H9 (cell line): ENCODE data around the gene MED13L. TPM values are rescaled to one million over a fixed set of nuclear protein-coding genes. Genes with fewer than 3 reads are reported as not detected.

Experiments
- DNase-seq: peaks from one replicate; pipeline ENCODE4 v3.0.0-alpha.2; 2017
- H2AFZ ChIP-seq: one replicate; pipeline ENCODE4 v1.6.1; 2013; ENCODE audit warnings: mild to moderate bottlenecking, low read length, control low read depth, moderate library complexity
- H2AK5ac ChIP-seq: 2 replicates; pipeline ENCODE4 v1.6.1; 2013; ENCODE audit warnings: low read length, control low read depth, mixed read lengths; ENCODE audit not compliant: insufficient read length
- H2BK120ac ChIP-seq: one replicate; pipeline ENCODE4 v1.6.1; 2013; ENCODE audit warnings: low read depth, mild to moderate bottlenecking, low read length, control low read depth, inconsistent platforms; ENCODE audit not compliant: poor library complexity, severe bottlenecking
- H2BK12ac ChIP-seq: 2 replicates; pipeline ENCODE4 v1.6.1; 2013; ENCODE audit warnings: low read length, control low read depth, mixed read lengths, low read depth; ENCODE audit not compliant: insufficient read length
- H2BK15ac ChIP-seq: 2 replicates; pipeline ENCODE4 v1.6.1; 2013; ENCODE audit warnings: low read depth, low read length, control low read depth
- H2BK20ac ChIP-seq: one replicate; pipeline ENCODE4 v1.6.1; 2013; ENCODE audit warnings: low read depth, mild to moderate bottlenecking, low read length, control low read depth, inconsistent platforms; ENCODE audit not compliant: poor library complexity, severe bottlenecking
- H2BK5ac ChIP-seq: 2 replicates; pipeline ENCODE4 v1.6.1; 2013; ENCODE audit warnings: low read length, control low read depth, mixed read lengths; ENCODE audit not compliant: insufficient read length
- H3K14ac ChIP-seq: 2 replicates; pipeline ENCODE4 v1.6.1; 2013; ENCODE audit warnings: low read length, control low read depth; ENCODE audit not compliant: insufficient read depth
- H3K18ac ChIP-seq: 2 replicates; pipeline ENCODE4 v1.6.1; 2013; ENCODE audit warnings: low read depth, mild to moderate bottlenecking, mixed read lengths, low read length, control low read depth; ENCODE audit not compliant: insufficient read length
- H3K23ac ChIP-seq: 2 replicates; pipeline ENCODE4 v1.6.1; 2013; ENCODE audit warnings: low read length, control low read depth, mixed read lengths, low read depth; ENCODE audit not compliant: insufficient read length
- H3K23me2 ChIP-seq: 2 replicates; pipeline ENCODE4 v1.6.1; 2013; ENCODE audit warnings: low read depth, mild to moderate bottlenecking, mixed read lengths, low read length, control low read depth; ENCODE audit not compliant: insufficient read length, poor library complexity, severe bottlenecking
- H3K27ac ChIP-seq: 2 replicates; pipeline ENCODE4 v1.5.1; 2013; ENCODE audit warnings: low read length, control low read depth, mixed read lengths, low read depth; ENCODE audit not compliant: insufficient read length
- H3K27me3 ChIP-seq: 2 replicates; pipeline ENCODE4 v1.6.1; 2013; ENCODE audit warnings: low read length, control low read depth, inconsistent platforms; ENCODE audit not compliant: insufficient read depth
- H3K4ac ChIP-seq: 2 replicates; pipeline ENCODE4 v1.6.1; 2013; ENCODE audit warnings: low read depth, mild to moderate bottlenecking, control low read depth, inconsistent platforms, low read length, moderate library complexity
- H3K4me1 ChIP-seq: 2 replicates; pipeline ENCODE4 v1.6.1; 2013; ENCODE audit warnings: low read length, control low read depth, inconsistent platforms; ENCODE audit not compliant: insufficient read depth
- H3K4me2 ChIP-seq: 2 replicates; pipeline ENCODE4 v1.6.1; 2013; ENCODE audit warnings: low read length, control low read depth, mixed read lengths; ENCODE audit not compliant: insufficient read length, insufficient read depth
- H3K56ac ChIP-seq: 2 replicates; pipeline ENCODE4 v1.6.1; 2013; ENCODE audit warnings: low read depth, mild to moderate bottlenecking, mixed read lengths, low read length, control low read depth; ENCODE audit not compliant: insufficient read length
- H3K79me1 ChIP-seq: 2 replicates; pipeline ENCODE4 v1.6.1; 2013; ENCODE audit warnings: low read depth, mild to moderate bottlenecking, moderate library complexity, low read length, control low read depth, inconsistent platforms; ENCODE audit not compliant: insufficient read depth, poor library complexity, severe bottlenecking
- H3K79me2 ChIP-seq: 2 replicates; pipeline ENCODE4 v1.6.1; 2013; ENCODE audit warnings: low read length, control low read depth, inconsistent platforms; ENCODE audit not compliant: insufficient read depth
- H3K9ac ChIP-seq: 2 replicates; pipeline ENCODE4 v1.6.1; 2013; ENCODE audit warnings: low read length, control low read depth, mixed read lengths; ENCODE audit not compliant: insufficient read length; ENCODE audit errors: extremely low read depth
- H3K9me3 ChIP-seq: one replicate; pipeline ENCODE4 v1.6.1; 2013; ENCODE audit warnings: low read depth, low read length, inconsistent platforms; ENCODE audit not compliant: control insufficient read depth
- H3T11ph ChIP-seq: one replicate; pipeline ENCODE4 v1.6.1; 2013; ENCODE audit warnings: mild to moderate bottlenecking, low read length, control low read depth, inconsistent platforms
- H4K20me1 ChIP-seq: one replicate; pipeline ENCODE4 v1.6.1; 2013; ENCODE audit not compliant: control insufficient read depth, insufficient read length, insufficient read depth
- H4K5ac ChIP-seq: 2 replicates; pipeline ENCODE4 v1.6.1; 2013; ENCODE audit warnings: low read depth, mild to moderate bottlenecking, mixed read lengths, low read length, control low read depth; ENCODE audit not compliant: insufficient read length
- H4K8ac ChIP-seq: replicated peaks from 2 replicates; pipeline ENCODE4 v1.6.1; 2013; ENCODE audit warnings: low read length, control low read depth, mixed read lengths, low read depth; ENCODE audit not compliant: insufficient read length
- H4K91ac ChIP-seq: 2 replicates; pipeline ENCODE4 v1.6.1; 2013; ENCODE audit warnings: low read depth, mild to moderate bottlenecking, moderate library complexity, mixed read lengths, low read length, control low read depth; ENCODE audit not compliant: insufficient read length
- H3K27ac Mint-ChIP-seq, 3 experiments: 2 replicates in 2 of 3; 3 replicates in 1 of 3; pipeline ENCODE4 v1.8.0; 2020 to 2021; ENCODE audit warnings: mixed read lengths in 3 of 3, mild to moderate bottlenecking in 1 of 3, moderate library complexity in 1 of 3
- H3K27me3 Mint-ChIP-seq: 2 replicates; pipeline ENCODE4 v1.8.0; 2021; ENCODE audit warnings: low read depth, mild to moderate bottlenecking, moderate library complexity, mixed read lengths
- H3K36me3 Mint-ChIP-seq, 3 experiments: 2 replicates in 2 of 3; 3 replicates in 1 of 3; pipeline ENCODE4 v1.8.0; 2020 to 2021; ENCODE audit warnings: low read depth in 3 of 3, mixed read lengths in 3 of 3; ENCODE audit not compliant: insufficient read depth in 1 of 3
- H3K4me1 Mint-ChIP-seq, 2 experiments: 2 replicates each; pipeline ENCODE4 v1.8.0; 2020; ENCODE audit warnings: mixed read lengths in 2 of 2
- H3K4me3 Mint-ChIP-seq, 2 experiments: 2 replicates in 1 of 2; 3 replicates in 1 of 2; pipeline ENCODE4 v1.8.0; 2020 to 2021; ENCODE audit warnings: mild to moderate bottlenecking in 2 of 2, mixed read lengths in 2 of 2, moderate library complexity in 1 of 2
- H3K9me3 Mint-ChIP-seq, 2 experiments: 2 replicates in 1 of 2; 3 replicates in 1 of 2; pipeline ENCODE4 v1.8.0; 2020; ENCODE audit warnings: mild to moderate bottlenecking in 2 of 2, mixed read lengths in 2 of 2, moderate library complexity in 1 of 2
- CTCF ChIP-seq: fragments of 200-600 bp; sonication (generic); conservative IDR thresholded peaks from 3 replicates; pipeline ENCODE4 v1.8.0; 2021; ENCODE audit warnings: antibody characterized with exemption, mild to moderate bottlenecking
- WGBS: extraction: QIAGEN DNeasy Blood & Tissue Kit; methylation state at CpG from one replicate; pipeline ENCODE4 v1.1.7; 2013; ENCODE audit warnings: missing lambda C conversion rate, low lambda C conversion rate, mixed read lengths; ENCODE audit not compliant: insufficient read length; ENCODE audit errors: extremely low coverage; 5-methylcytosine and 5-hydroxymethylcytosine counted together
- total RNA-seq: library from RNA; stranded (reverse); gene quantifications from 2 replicates; pipeline ENCODE4 v1.2.1, GENCODE V29; 2021

The MED13L gene
- total RNA-seq, 1 experiment from 2014 or later: 52.4 TPM

DNA sequence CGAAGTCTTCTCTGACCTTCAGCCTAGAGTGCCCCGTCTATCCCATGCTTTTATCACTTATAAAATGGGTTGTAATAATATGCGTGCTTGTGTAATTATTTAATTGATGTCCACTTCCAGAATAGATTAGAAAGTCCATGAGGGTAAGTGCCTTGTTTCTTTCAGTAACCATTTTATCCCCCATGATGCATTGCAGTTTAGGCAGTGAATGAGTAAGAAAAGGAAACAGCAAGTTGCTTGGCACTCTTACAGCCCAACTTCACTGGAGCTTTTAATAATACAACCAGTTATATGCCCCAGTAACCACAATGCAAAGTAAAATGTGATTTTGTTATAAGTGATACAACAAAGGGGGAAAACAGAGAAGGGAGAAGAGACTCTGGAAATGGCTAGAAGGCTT, 287.3 kb downstream of the MED13L start:
- Mint-ChIP-seq H3K9me3 (no peaks in the 10 kb centered on the region), H3K4me3 (no peak overlapping the region), H3K27ac (0 out of 7 replicates have a peak overlapping the region, but pooled peaks of 1 of the 3 experiments have one; percentile 9), H3K27me3 (no peaks in the 10 kb centered on the region), H3K36me3 (peaks cover 6 to 37% (median 34%) of the 10 kb centered on the region in 3 experiments; a peak in 6 of 7 replicates), H3K4me1 (peaks cover 19 to 25% of the 10 kb centered on the region in 2 experiments)
- Histone ChIP-seq H3K27ac (no peak overlapping the region), H4K20me1 (no peaks in the 10 kb centered on the region), H3K27me3 (no peaks in the 10 kb centered on the region), H4K91ac (no peak overlapping the region), H2BK20ac (no peak overlapping the region), H2BK5ac (no peak overlapping the region), H3K23ac (no peak overlapping the region), H3K4me1 (no peaks in the 10 kb centered on the region; the same call in 1 of the 2 replicates), H3K9me3 (no peaks in the 10 kb centered on the region), H3K18ac (no peak overlapping the region), H2AFZ (no peak overlapping the region), H2BK15ac (no peak overlapping the region), H3K9ac (no peak overlapping the region), H3K56ac (no peak overlapping the region), H3K14ac (no peak overlapping the region), H2BK120ac (no peak overlapping the region), H4K8ac (no peak overlapping the region), H4K5ac (no peak overlapping the region), H3K23me2 (no peaks in the 10 kb centered on the region), H3K4ac (no peak overlapping the region), H2AK5ac (no peak overlapping the region), H3K4me2 (no peak overlapping the region), H3K79me1 (no peaks in the 10 kb centered on the region), H3T11ph (no peak overlapping the region), H2BK12ac (no peak overlapping the region), H3K79me2 (no peaks in the 10 kb centered on the region; the same call in 1 of the 2 replicates)
- no CpG with 5 or more reads among the region's 3 CpGs for WGBS
- DNase-seq: no peak
- no peak for TF ChIP-seq CTCF
